Amniotic stem cell (primary cell): ENCODE measurements around the gene ANTXR1.

Experiments
- DNase-seq: peaks from one replicate; lab custom pipeline; 2025; lab: John Stamatoyannopoulos, UW

Gene ANTXR1

GRCh38 chr2:69279931-69280681 lies 267.1 kb downstream of the ANTXR1 start:
- DNase-seq: no peak

- no peak for DNase-seq
Observed at GRCh38 chr2:69280796-69281412, 267.9 kb downstream of the ANTXR1 start.

- DNase-seq: no peak
Observed at GRCh38 chr2:69285379-69285894, 272.5 kb downstream of the ANTXR1 start.

- no peak for DNase-seq
Observed at GRCh38 chr2:69287544-69287943, 274.6 kb downstream of the ANTXR1 start.

- no peak for DNase-seq
Observed at GRCh38 chr2:69288429-69288828, 275.4 kb downstream of the ANTXR1 start.

GRCh38 chr2:69291004-69291650 lies 278.1 kb downstream of the ANTXR1 start:
- no peak for DNase-seq

- DNase-seq: no peak
Observed at GRCh38 chr2:69291721-69292120, 278.7 kb downstream of the ANTXR1 start.

- no peak for DNase-seq
Observed at GRCh38 chr2:69292256-69292655, 279.3 kb downstream of the ANTXR1 start.

- DNase-seq: no peak
Observed at GRCh38 chr2:69296421-69296820, 283.4 kb downstream of the ANTXR1 start.

GRCh38 chr2:69297216-69297615 lies 284.2 kb downstream of the ANTXR1 start:
- DNase-seq: no peak

- peak; percentile 51 for DNase-seq
Observed at GRCh38 chr2:69298261-69298660, 285.3 kb downstream of the ANTXR1 start.

GRCh38 chr2:69298862-69299261 lies 285.9 kb downstream of the ANTXR1 start:
- DNase-seq: no peak
